Inferior parietal cortex (tissue), 1 donor: ENCODE data around the gene IFT74.
"Not testable (repeated sequence)": the region's sequence is repeated elsewhere in the genome, so short reads cannot be mapped to it uniquely, and the experiment has no call there.

Source experiments
- DNase-seq: peaks from one replicate; pipeline ENCODE4 v3.0.0-alpha.2; 2016; ENCODE audit errors: extremely low spot score

Gene IFT74

GRCh38 chr9:27073841-27074728 lies 117.9 kb downstream of the IFT74 start:
- DNase-seq = no peak

GRCh38 chr9:27078685-27079084 lies 122.5 kb downstream of the IFT74 start:
- no peak for DNase-seq

- no peak for DNase-seq
Measured at GRCh38 chr9:27085456-27085855, 129.2 kb downstream of the IFT74 start.

GRCh38 chr9:27086818-27087680 lies 130.8 kb downstream of the IFT74 start:
- no peak for DNase-seq

GRCh38 chr9:27088981-27089380 lies 132.8 kb downstream of the IFT74 start:
- DNase-seq = no peak

- DNase-seq = no peak
Measured at GRCh38 chr9:27089706-27090105, 133.5 kb downstream of the IFT74 start.

GRCh38 chr9:27090231-27090630 lies 134.0 kb downstream of the IFT74 start:
- DNase-seq = no peak

GRCh38 chr9:27090711-27091110 lies 134.5 kb downstream of the IFT74 start:
- no peak for DNase-seq

GRCh38 chr9:27092496-27092895 lies 136.3 kb downstream of the IFT74 start:
- not testable (repeated sequence) for DNase-seq

- not testable (repeated sequence) for DNase-seq
Measured at GRCh38 chr9:27093384-27094067, 137.3 kb downstream of the IFT74 start.

GRCh38 chr9:27094640-27095298 lies 138.6 kb downstream of the IFT74 start:
- no peak for DNase-seq

GRCh38 chr9:27107241-27107640 lies 151.0 kb downstream of the IFT74 start:
- DNase-seq = no peak

- DNase-seq = no peak
Measured at GRCh38 chr9:27108981-27109541, 152.8 kb downstream of the IFT74 start, which contains the start of gene TEK. Gene TEK, plus strand, starts transcription at chr9:27109225. Its CDS starts 366 bp downstream, at chr9:27109591.

- DNase-seq = no peak
Measured at GRCh38 chr9:27109621-27110020, 153.4 kb downstream of the IFT74 start.

- no peak for DNase-seq
Measured at GRCh38 chr9:27110181-27110580, 154.0 kb downstream of the IFT74 start.

- no peak for DNase-seq
Measured at GRCh38 chr9:27112235-27112634, 156.0 kb downstream of the IFT74 start.
